HepG2 (cell line): ENCODE measurements around the gene C2orf78. TPM values are rescaled to one million over a fixed set of nuclear protein-coding genes. Genes with fewer than 3 reads are reported as not detected.

Experiments
- ATAC-seq: fragments of 200-7000 bp; cut with Tn5 transposase; 3 replicates; pipeline ENCODE4 v1.9.1; 2020; ENCODE audit warnings: mild to moderate bottlenecking, moderate library complexity
- BruUV-seq: library from RNA; stranded (reverse); fragments of 400-500 nt; replicated peaks from 2 replicates; lab custom pipeline; 2021; lab: Mats Ljungman, UMichigan
- CTCF ChIA-PET: fragments of 300-600 bp; formaldehyde crosslinking; extraction: SDS; loops from one replicate; lab custom pipeline; 2021; ENCODE audit warnings: low total read pairs, inconsistent platforms, low intra/inter-chr PET ratio; lab: Yijun Ruan, JAX
- POLR2A ChIA-PET: fragments of 350-600 bp; sonication (Branson Sonifier 250); formaldehyde crosslinking; loops from one replicate; lab custom pipeline; 2020; ENCODE audit warnings: antibody characterized with exemption, inconsistent platforms; lab: Yijun Ruan, JAX
- DNase-seq: peaks from one replicate; pipeline ENCODE4 v3.0.0-alpha.2; 2015; ENCODE audit warnings: low spot score
- FAIRE-seq: peaks from 3 replicates; lab custom pipeline; 2011; peaks lifted over from hg19 to GRCh38; lab: Jason Lieb, UNC
- H2AFZ ChIP-seq: one replicate; pipeline ENCODE4 v1.6.1; 2011; ENCODE audit warnings: low read length, inconsistent platforms
- H3K27ac ChIP-seq: fragments of 300-600 bp; 3 replicates; pipeline ENCODE4 v1.8.0; 2011; ENCODE audit warnings: mixed run types, mild to moderate bottlenecking, mixed read lengths, low read length, inconsistent platforms; ENCODE audit not compliant: insufficient read depth; ENCODE audit errors: extremely low read length
- H3K27me3 ChIP-seq, 2 experiments: fragments of 200-600 bp in 1 of 2; 2 replicates in 1 of 2; 3 replicates in 1 of 2; pipeline versions ENCODE4 v1.6.0 to v1.8.0; 2011; ENCODE audit warnings: low read length in 2 of 2, mild to moderate bottlenecking in 2 of 2, moderate library complexity in 2 of 2, inconsistent platforms in 1 of 2; ENCODE audit not compliant: insufficient read depth in 2 of 2, control insufficient read depth in 1 of 2
- H3K36me3 ChIP-seq, 2 experiments: fragments of 200-600 bp in 1 of 2; replicated peaks in 1 of 2; 2 replicates in 1 of 2; 3 replicates in 1 of 2; pipeline versions ENCODE4 v1.5.1 to v1.8.0; 2011; ENCODE audit warnings: low read length in 2 of 2, inconsistent platforms in 1 of 2; ENCODE audit not compliant: insufficient read depth in 2 of 2, control insufficient read depth in 1 of 2
- H3K4me1 ChIP-seq: 2 replicates; pipeline ENCODE4 v1.5.1; 2012; ENCODE audit warnings: low read length, inconsistent platforms; ENCODE audit not compliant: insufficient read depth
- H3K4me2 ChIP-seq: 2 replicates; pipeline ENCODE4 v1.6.0; 2011; ENCODE audit warnings: low read depth, low read length, inconsistent platforms
- H3K4me3 ChIP-seq, 3 experiments: fragments of 200-600 bp in 1 of 3; sonication (generic), shearing (Covaris generic) in 1 of 3; replicated peaks in 1 of 3; 2 replicates each; pipeline ENCODE4 v1.5.1; 2011 to 2016; ENCODE audit warnings: low read length in 3 of 3, inconsistent platforms in 2 of 3, low read depth in 2 of 3, mild to moderate bottlenecking in 2 of 3, control low read depth in 1 of 3, mixed read lengths in 1 of 3; ENCODE audit not compliant: insufficient read depth in 1 of 3
- H3K79me2 ChIP-seq: one replicate; pipeline ENCODE4 v1.6.1; 2011; ENCODE audit warnings: low read length, inconsistent platforms; ENCODE audit not compliant: insufficient read depth
- H3K9ac ChIP-seq: 2 replicates; pipeline ENCODE4 v1.6.0; 2011; ENCODE audit warnings: mild to moderate bottlenecking, low read depth, low read length, inconsistent platforms; ENCODE audit not compliant: insufficient read depth
- H3K9me3 ChIP-seq: 2 replicates; pipeline ENCODE4 v1.5.1; 2012; ENCODE audit warnings: mild to moderate bottlenecking, low read length
- H4K20me1 ChIP-seq: 2 replicates; pipeline ENCODE4 v1.6.0; 2011; ENCODE audit warnings: inconsistent platforms, mild to moderate bottlenecking, low read length, moderate library complexity; ENCODE audit not compliant: insufficient read depth
- CREB1 ChIP-seq, 2 experiments: fragments of 450-650 bp in 1 of 2; IDR thresholded peaks; 2 replicates each; pipeline ENCODE4 v1.6.1; 2016 to 2017; ENCODE audit warnings: control low read depth in 1 of 2, mild to moderate bottlenecking in 1 of 2, missing compliant biosample characterization in 1 of 2, missing genetic modification characterization in 1 of 2
- CTCF ChIP-seq: sonication (generic); formaldehyde crosslinking; IDR thresholded peaks from 2 replicates; pipeline ENCODE4 v1.5.0; 2020; ENCODE audit warnings: mild to moderate bottlenecking, missing genetic modification reagents, moderate library complexity
- FOXA3 ChIP-seq: IDR thresholded peaks from 2 replicates; pipeline ENCODE4 v1.6.1; 2016; ENCODE audit warnings: missing genetic modification reagents, missing compliant biosample characterization
- GABPA ChIP-seq, 2 experiments: IDR thresholded peaks; 2 replicates each; pipeline ENCODE4 v1.6.1; 2011 to 2016; ENCODE audit warnings: low read depth in 2 of 2, low read length in 1 of 2, missing biosample characterization in 1 of 2, missing genetic modification characterization in 1 of 2
- HES4 ChIP-seq: sonication (generic); formaldehyde crosslinking; IDR thresholded peaks from 2 replicates; pipeline ENCODE4 v1.9.0; 2021; ENCODE audit warnings: mild to moderate bottlenecking, missing genetic modification reagents, borderline replicate concordance
- HOXA9 ChIP-seq: sonication (generic); formaldehyde crosslinking; IDR thresholded peaks from 2 replicates; pipeline ENCODE4 v1.8.1; 2022; ENCODE audit warnings: missing genetic modification reagents, mild to moderate bottlenecking, moderate library complexity, borderline replicate concordance
- KMT2B ChIP-seq: IDR thresholded peaks from 2 replicates; pipeline ENCODE4 v1.6.1; 2016; ENCODE audit warnings: missing genetic modification reagents, missing compliant biosample characterization
- MTERF4 ChIP-seq: sonication (generic); formaldehyde crosslinking; IDR thresholded peaks from 2 replicates; pipeline ENCODE4 v1.8.0; 2023; ENCODE audit warnings: mild to moderate bottlenecking, missing genetic modification reagents
- MTF2 ChIP-seq: sonication (generic); formaldehyde crosslinking; IDR thresholded peaks from 2 replicates; pipeline ENCODE4 v1.5.0; 2020; ENCODE audit warnings: missing genetic modification reagents, borderline replicate concordance
- NFKBIZ ChIP-seq: IDR thresholded peaks from 2 replicates; pipeline ENCODE4 v1.6.1; 2018; ENCODE audit warnings: missing genetic modification reagents, missing compliant biosample characterization
- REL ChIP-seq: sonication (generic); formaldehyde crosslinking; conservative IDR thresholded peaks from 2 replicates; pipeline ENCODE4 v1.8.0; 2022; ENCODE audit warnings: mild to moderate bottlenecking, missing genetic modification reagents, moderate library complexity
- SMC3 ChIP-seq: IDR thresholded peaks from 2 replicates; pipeline ENCODE4 v1.6.1; 2011; ENCODE audit warnings: low read length, improper control_type of control experiment
- STAG1 ChIP-seq: sonication (generic); formaldehyde crosslinking; IDR thresholded peaks from 2 replicates; pipeline ENCODE4 v1.4.0; 2020; ENCODE audit warnings: missing genetic modification reagents
- ZC3H4 ChIP-seq: sonication (generic); formaldehyde crosslinking; IDR thresholded peaks from 2 replicates; pipeline ENCODE4 v1.4.0; 2020; ENCODE audit warnings: missing genetic modification reagents, borderline replicate concordance
- ZFP1 ChIP-seq: IDR thresholded peaks from 2 replicates; pipeline ENCODE4 v1.6.1; 2016
- ZNF274 ChIP-seq: sonication (generic); formaldehyde crosslinking; IDR thresholded peaks from 2 replicates; pipeline ENCODE4 v1.5.1; 2020; ENCODE audit warnings: mild to moderate bottlenecking, missing genetic modification reagents
- ZNF563 ChIP-seq: sonication (generic); formaldehyde crosslinking; IDR thresholded peaks from 2 replicates; pipeline ENCODE4 v1.8.0; 2022; ENCODE audit warnings: mild to moderate bottlenecking, moderate library complexity, missing genetic modification reagents
- WGBS: methylation state at CpG from one replicate; pipeline ENCODE4 v1.1.6; 2017; ENCODE audit warnings: low lambda C conversion rate; 5-methylcytosine and 5-hydroxymethylcytosine counted together
- in situ Hi-C: cut with HindIII; loops from 2 replicates; pipeline ENCODE4 v1.10.0; 2017; ENCODE audit warnings: low pct_unique_long_range_greater_than_20kb; ENCODE audit not compliant: extremely low pct_ligation_motif_present
- intact Hi-C: fragments of 100-400 bp; cut with micrococcal nuclease; formaldehyde crosslinking; loops from one replicate; pipeline ENCODE4 v1.10.0; 2022; ENCODE audit not compliant: unreplicated experiment
- polyA plus RNA-seq, 8 experiments: library from polyadenylated mRNA; depleted of rRNA in 3 of 8; stranded (reverse) in 7 of 8; unstranded in 1 of 8; fragments of >200 nt; fragmentation: Illumina TruSeq in 4 of 8; extraction: Trizol in 4 of 8; gene quantifications; 2 replicates each; pipeline versions ENCODE4 v1.2.1 to v1.2.3, GENCODE V29; 2011 to 2016; ENCODE audit warnings: low read depth in 4 of 8, missing spikeins in 1 of 8, mixed read lengths in 1 of 8; ENCODE audit not compliant: insufficient read depth in 1 of 8
- total RNA-seq, 5 experiments: library from RNA; depleted of rRNA; stranded (reverse); fragments of >200 nt; fragmentation: Illumina TruSeq; extraction: Trizol; gene quantifications; 2 replicates each; pipeline ENCODE4 v1.2.3, GENCODE V29; 2016; ENCODE audit warnings: low read depth in 1 of 5
- TF ChIP-seq, protein P1 (sequence below): sonication (generic); formaldehyde crosslinking; IDR thresholded peaks from 2 replicates; pipeline ENCODE4 v1.5.0; 2020; ENCODE audit warnings: mild to moderate bottlenecking, missing genetic modification reagents

The C2orf78 gene
- total and polyA plus RNA-seq, 2 of the 13 experiments (the other 11 are each of a cell fraction or from before 2014, with no cell fraction given) = not detected

- no peak for TF ChIP-seq ZNF274 (CRISPR knock-in tag)
- TF ChIP-seq, protein P1, sequence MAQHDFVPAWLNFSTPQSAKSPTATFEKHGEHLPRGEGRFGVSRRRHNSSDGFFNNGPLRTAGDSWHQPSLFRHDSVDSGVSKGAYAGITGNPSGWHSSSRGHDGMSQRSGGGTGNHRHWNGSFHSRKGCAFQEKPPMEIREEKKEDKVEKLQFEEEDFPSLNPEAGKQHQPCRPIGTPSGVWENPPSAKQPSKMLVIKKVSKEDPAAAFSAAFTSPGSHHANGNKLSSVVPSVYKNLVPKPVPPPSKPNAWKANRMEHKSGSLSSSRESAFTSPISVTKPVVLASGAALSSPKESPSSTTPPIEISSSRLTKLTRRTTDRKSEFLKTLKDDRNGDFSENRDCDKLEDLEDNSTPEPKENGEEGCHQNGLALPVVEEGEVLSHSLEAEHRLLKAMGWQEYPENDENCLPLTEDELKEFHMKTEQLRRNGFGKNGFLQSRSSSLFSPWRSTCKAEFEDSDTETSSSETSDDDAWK = no peak
Observed at GRCh38 chr2:73825408-73825807, 41.4 kb downstream of the C2orf78 start (continued).

DNA sequence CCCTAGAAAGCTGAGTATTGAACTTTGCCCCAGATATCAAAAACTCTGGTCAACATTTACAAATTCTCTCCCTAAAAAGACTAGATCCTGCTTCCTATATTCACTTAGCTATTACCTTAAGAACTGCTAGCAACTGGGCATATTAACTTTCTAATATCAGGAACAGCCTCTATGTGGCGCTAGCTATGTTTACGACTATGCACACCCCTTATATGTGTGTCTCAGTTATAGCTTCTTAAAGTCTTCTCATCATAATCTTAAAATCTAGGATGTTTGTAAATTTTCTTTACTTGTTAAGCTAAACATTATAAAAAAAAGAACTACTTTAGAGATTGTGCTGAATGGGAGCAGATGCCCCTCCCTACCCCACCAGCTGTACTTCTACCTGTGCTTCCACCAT is 43.0 kb downstream of the C2orf78 start:
- H3K4me1 ChIP-seq = peaks cover 31% of the 10 kb centered on the region
- 30% methylated on average over 2 of the region's 2 CpGs for WGBS
- TF ChIP-seq HOXA9 (CRISPR knock-in tag) (no peak), SMC3 (peak; percentile 39; the same call in 1 of the 2 replicates), HES4 (CRISPR knock-in tag) (no peak), STAG1 (peak; percentile 46), CTCF (peak; percentile 45), GABPA (IDR thresholded peaks at IDR 0.05; ENCODE audit: low read depth, low read length) (no peak), GABPA (CRISPR knock-in tag; IDR thresholded peaks at IDR 0.05; ENCODE audit: low read depth) (no peak), ZNF563 (CRISPR knock-in tag) (no peak), NFKBIZ (no peak), MTF2 (no peak), MTERF4 (CRISPR knock-in tag) (no peak), ZC3H4 (CRISPR knock-in tag) (no peak), ZFP1 (CRISPR knock-in tag) (no peak), REL (CRISPR knock-in tag) (no peak), KMT2B (no peak), CREB1 (IDR thresholded peaks at IDR 0.05) (no peak), CREB1 (CRISPR knock-in tag; IDR thresholded peaks at IDR 0.05) (no peak), FOXA3 (CRISPR knock-in tag) (0 out of 2 replicates have a peak, but pooled peaks have one; percentile 20)
- no TSS peak for BruUV-seq
- no peaks in the 10 kb centered on the region for H3K9me3 ChIP-seq
- in situ Hi-C loops (loop anchor here (25.0 kb wide), 1 partner anchor 310 kb away; the partner anchor contains the start of gene BOLA3), intact Hi-C loops (no loop called here)
- ATAC-seq = no peak
- H3K9ac ChIP-seq = no peak overlapping the region
- no peaks in the 10 kb centered on the region; a peak in 1 of 5 replicates for H3K27me3 ChIP-seq
- H3K4me2 ChIP-seq = no peak overlapping the region
- ChIA-PET POLR2A (interaction anchor here (0.6 to 1.2 kb wide), 6 partner anchors 16 to 352 kb away, joined by 3 to 8 read pairs (median 3); partner anchors contain the start of gene MOB1A), CTCF (interaction anchor here (1.5 kb wide), 1 partner anchor 321 kb away, joined by 5 read pairs; the partner anchor contains the start of gene BOLA3)
- no peak for FAIRE-seq
- H3K79me2 ChIP-seq = peaks cover 21% of the 10 kb centered on the region
- H3K27ac ChIP-seq = no peak overlapping the region
- H3K36me3 ChIP-seq = peaks cover 1 to 9% of the 10 kb centered on the region in 2 experiments; a peak in 1 of 5 replicates
- H2AFZ ChIP-seq = no peak overlapping the region
- H3K4me3 ChIP-seq = no peak overlapping the region
- DNase-seq = no peak
- no peaks in the 10 kb centered on the region for H4K20me1 ChIP-seq
